Measurements from ENCODE around the gene RNF144B. TPM values are rescaled to one million over a fixed set of nuclear protein-coding genes. Genes with fewer than 3 reads are reported as not detected.
"Not testable (repeated sequence)": the region's sequence is repeated elsewhere in the genome, so short reads cannot be mapped to it uniquely, and the experiment has no call there.

RNF144B gene
- total RNA-seq, 1 donor from 2014 or later = 89.2 TPM

- no peak for DNase-seq
Observed at GRCh38 chr6:18371656-18372055, 15.5 kb upstream of the RNF144B start.

GRCh38 chr6:18380158-18380836, 6.9 kb upstream of the RNF144B start:
- DNase-seq = peak; percentile 37

- no peak for DNase-seq
Observed at GRCh38 chr6:18380851-18381250, 6.3 kb upstream of the RNF144B start.

GRCh38 chr6:18383441-18383840, 3.7 kb upstream of the RNF144B start:
- no peak for DNase-seq

GRCh38 chr6:18384621-18385020, 2.5 kb upstream of the RNF144B start:
- no peak for DNase-seq

GRCh38 chr6:18386298-18386976, 713 bp upstream of the RNF144B start:
- DNase-seq = peak; percentile 87

- DNase-seq = no peak
Observed at GRCh38 chr6:18388271-18388670, 1.1 kb downstream of the RNF144B start.

- DNase-seq = peak; percentile 52
Observed at GRCh38 chr6:18388942-18389341, 1.8 kb downstream of the RNF144B start.

- no peak for DNase-seq
Observed at GRCh38 chr6:18389479-18389878, 2.3 kb downstream of the RNF144B start.

GRCh38 chr6:18390476-18390875, 3.3 kb downstream of the RNF144B start:
- no peak for DNase-seq

- DNase-seq = peak; percentile 75
Observed at GRCh38 chr6:18391023-18391422, 3.9 kb downstream of the RNF144B start.

- no peak for DNase-seq
Observed at GRCh38 chr6:18392346-18392877, 5.3 kb downstream of the RNF144B start.

- DNase-seq = no peak
Observed at GRCh38 chr6:18393698-18394097, 6.5 kb downstream of the RNF144B start.

- DNase-seq = no peak
Observed at GRCh38 chr6:18395177-18395855, 8.2 kb downstream of the RNF144B start.

- DNase-seq = peak; percentile 40
Observed at GRCh38 chr6:18395856-18396197, 8.7 kb downstream of the RNF144B start.

GRCh38 chr6:18397701-18398100, 10.6 kb downstream of the RNF144B start:
- DNase-seq = no peak

GRCh38 chr6:18398225-18398624, 11.1 kb downstream of the RNF144B start:
- DNase-seq = not testable (repeated sequence)

GRCh38 chr6:18400831-18401446, 13.8 kb downstream of the RNF144B start:
- peak; percentile 88 for DNase-seq

- DNase-seq = not testable (repeated sequence)
Observed at GRCh38 chr6:18404965-18405364, 17.8 kb downstream of the RNF144B start.

- DNase-seq = peak; percentile 84
Observed at GRCh38 chr6:18405477-18406293, 18.5 kb downstream of the RNF144B start.

GRCh38 chr6:18406955-18407749, 20.0 kb downstream of the RNF144B start:
- DNase-seq = peak; percentile 67

All from dermis blood vessel endothelial cell (primary cell).